SK-N-SH (cell line): ENCODE data around the gene TUBGCP2. TPM values are rescaled to one million over a fixed set of nuclear protein-coding genes. Genes with fewer than 3 reads are reported as not detected.

ENCODE experiments used
- CTCF ChIA-PET: fragments of 300-600, 350-600 bp; formaldehyde crosslinking; extraction: SDS; loops from one replicate; lab custom pipeline; 2021; lab: Yijun Ruan, JAX
- POLR2A ChIA-PET: fragments of 350-600 bp; sonication (Branson Sonifier 250); formaldehyde crosslinking; extraction: SDS; loops from one replicate; lab custom pipeline; 2020; ENCODE audit warnings: antibody characterized with exemption, inconsistent platforms; lab: Yijun Ruan, JAX
- DNase-seq: peaks from one replicate; pipeline ENCODE4 v3.0.0; 2012
- H2AFZ ChIP-seq: fragments of 200-600 bp; sonication (generic); 2 replicates; pipeline ENCODE4 v1.8.1; 2016; ENCODE audit warnings: antibody characterized with exemption, mild to moderate bottlenecking, low read depth
- H3F3A ChIP-seq: fragments of 200-600 bp; sonication (generic); replicated peaks from 2 replicates; pipeline ENCODE3; 2016; ENCODE audit warnings: antibody characterized with exemption, mild to moderate bottlenecking; ENCODE audit not compliant: insufficient read depth
- H3K27ac ChIP-seq, 2 experiments: fragments of 200-500 bp in 1 of 2; fragments of 200-600 bp in 1 of 2; sonication (Bioruptor generic) in 1 of 2; sonication (generic), shearing (Covaris generic) in 1 of 2; 2 replicates each; pipeline versions ENCODE4 v1.5.1 to v1.6.1; 2014 to 2016; ENCODE audit warnings: low read depth in 2 of 2, inconsistent platforms in 1 of 2, low read length in 1 of 2, mild to moderate bottlenecking in 1 of 2, mixed read lengths in 1 of 2
- H3K27me3 ChIP-seq: fragments of 200-600 bp; sonication (generic), shearing (Covaris generic); 2 replicates; pipeline ENCODE4 v1.6.1; 2016; ENCODE audit warnings: mixed run types; ENCODE audit not compliant: insufficient read depth
- H3K36me3 ChIP-seq, 2 experiments: fragments of 200-500 bp in 1 of 2; fragments of 200-600 bp in 1 of 2; sonication (Bioruptor generic) in 1 of 2; sonication (generic) in 1 of 2; replicated peaks in 1 of 2; 2 replicates each; pipeline versions ENCODE3 to v1.5.1; 2014 to 2016; ENCODE audit warnings: low read length in 1 of 2, mild to moderate bottlenecking in 1 of 2; ENCODE audit not compliant: insufficient read depth in 2 of 2, control insufficient read depth in 1 of 2
- H3K4me1 ChIP-seq, 2 experiments: fragments of 200-500 bp in 1 of 2; fragments of 200-600 bp in 1 of 2; sonication (Bioruptor generic) in 1 of 2; sonication (generic), shearing (Covaris generic) in 1 of 2; 2 replicates each; pipeline versions ENCODE4 v1.5.1 to v1.6.1; 2014 to 2016; ENCODE audit warnings: low read depth in 1 of 2, low read length in 1 of 2, mixed run types in 1 of 2; ENCODE audit not compliant: insufficient read depth in 2 of 2, control insufficient read depth in 1 of 2
- H3K4me2 ChIP-seq: fragments of 200-600 bp; sonication (generic), shearing (Covaris generic); 2 replicates; pipeline ENCODE4 v1.6.1; 2017; ENCODE audit warnings: mixed run types
- H3K4me3 ChIP-seq, 2 experiments: fragments of 200-500 bp in 1 of 2; fragments of 200-600 bp in 1 of 2; sonication (Bioruptor generic) in 1 of 2; sonication (generic), shearing (Covaris generic) in 1 of 2; 2 replicates each; pipeline versions ENCODE4 v1.5.1 to v1.8.1; 2014 to 2016; ENCODE audit warnings: low read depth in 2 of 2, inconsistent platforms in 1 of 2, low read length in 1 of 2, mild to moderate bottlenecking in 1 of 2, mixed read lengths in 1 of 2, moderate library complexity in 1 of 2
- H3K79me2 ChIP-seq: fragments of 200-600 bp; sonication (generic); 2 replicates; pipeline ENCODE4 v1.8.1; 2017; ENCODE audit warnings: mild to moderate bottlenecking; ENCODE audit not compliant: insufficient read depth
- H3K9ac ChIP-seq: fragments of 200-600 bp; sonication (generic); 2 replicates; pipeline ENCODE4 v1.6.1; 2017; ENCODE audit warnings: mixed run types
- H3K9me2 ChIP-seq: fragments of 200-600 bp; sonication (generic); 2 replicates; pipeline ENCODE4 v1.6.1; 2017; ENCODE audit warnings: mixed run types
- H3K9me3 ChIP-seq: fragments of 200-600 bp; sonication (generic); 2 replicates; pipeline ENCODE4 v1.6.1; 2017; ENCODE audit warnings: mixed run types, mild to moderate bottlenecking, moderate library complexity
- H4K20me1 ChIP-seq: fragments of 200-600 bp; sonication (generic); 2 replicates; pipeline ENCODE4 v1.6.1; 2017; ENCODE audit warnings: mild to moderate bottlenecking, mixed run types; ENCODE audit not compliant: insufficient read depth
- ELF1 ChIP-seq: IDR thresholded peaks from 2 replicates; pipeline ENCODE4 v1.4.0; 2012
- EZH2phosphoT487 ChIP-seq: fragments of 200-600 bp; sonication (generic); IDR thresholded peaks from 2 replicates; pipeline ENCODE4 v1.6.1; 2017; ENCODE audit warnings: low read depth, mixed run types, mild to moderate bottlenecking, antibody characterized with exemption, moderate library complexity, borderline replicate concordance
- GABPA ChIP-seq: IDR thresholded peaks from 2 replicates; pipeline ENCODE4 v1.4.0; 2012; ENCODE audit warnings: low read depth, mild to moderate bottlenecking
- MEF2A ChIP-seq: IDR thresholded peaks from 2 replicates; pipeline ENCODE4 v1.4.0; 2012; ENCODE audit warnings: low read depth, borderline replicate concordance
- MXI1 ChIP-seq: IDR thresholded peaks from 2 replicates; pipeline ENCODE4 v1.6.1; 2012; ENCODE audit warnings: mild to moderate bottlenecking, low read depth, low read length, improper control_type of control experiment
- NRF1 ChIP-seq: IDR thresholded peaks from 2 replicates; pipeline ENCODE4 v1.6.1; 2012; ENCODE audit warnings: low read depth, mild to moderate bottlenecking, low read length
- POLR2AphosphoS5 ChIP-seq: IDR thresholded peaks from 2 replicates; pipeline ENCODE4 v1.6.1; 2012; ENCODE audit warnings: low read depth, low read length
- RAD21 ChIP-seq: IDR thresholded peaks from 2 replicates; pipeline ENCODE4 v1.6.1; 2012; ENCODE audit warnings: mild to moderate bottlenecking, low read length
- RFX5 ChIP-seq: IDR thresholded peaks from 2 replicates; pipeline ENCODE4 v1.6.1; 2012; ENCODE audit warnings: mild to moderate bottlenecking, improper control_type of control experiment, low read length
- RXRA ChIP-seq: IDR thresholded peaks from 2 replicates; pipeline ENCODE4 v1.4.0; 2012; ENCODE audit warnings: low read depth, mild to moderate bottlenecking, borderline replicate concordance
- SMC3 ChIP-seq: IDR thresholded peaks from 2 replicates; pipeline ENCODE4 v1.6.1; 2012; ENCODE audit warnings: low read depth, low read length, improper control_type of control experiment
- TCF12 ChIP-seq: IDR thresholded peaks from 2 replicates; pipeline ENCODE4 v1.4.0; 2012
- TEAD4 ChIP-seq: IDR thresholded peaks from 2 replicates; pipeline ENCODE4 v1.4.0; 2012; ENCODE audit warnings: mild to moderate bottlenecking, borderline replicate concordance; ENCODE audit not compliant: insufficient read depth
- WGBS: methylation state at CpG from one replicate; pipeline ENCODE4 v1.1.6; 2017; ENCODE audit warnings: low lambda C conversion rate; 5-methylcytosine and 5-hydroxymethylcytosine counted together
- polyA plus RNA-seq, 3 experiments: library from polyadenylated mRNA; depleted of rRNA; stranded (reverse); fragments of >200 nt; gene quantifications; 2 replicates each; pipeline ENCODE4 v1.2.3, GENCODE V29; 2012
- TF ChIP-seq, protein P1 (sequence below): IDR thresholded peaks from 2 replicates; pipeline ENCODE4 v1.4.0; 2012; ENCODE audit warnings: low read depth
- TF ChIP-seq, protein P2 (sequence below): IDR thresholded peaks from 2 replicates; pipeline ENCODE4 v1.6.1; 2012; ENCODE audit warnings: mild to moderate bottlenecking, low read depth, low read length, moderate library complexity
- TF ChIP-seq, protein P3 (sequence below): fragments of 150-350 bp; IDR thresholded peaks from 2 replicates; pipeline ENCODE4 v1.6.1; 2017; ENCODE audit warnings: antibody characterized with exemption, low read length, low read depth, borderline replicate concordance
- TF ChIP-seq, protein P4 (sequence below): IDR thresholded peaks from 2 replicates; pipeline ENCODE4 v1.4.0; 2012; ENCODE audit warnings: low read depth, borderline replicate concordance

TUBGCP2 gene
- polyA plus RNA-seq, 1 of the 3 experiments (the other 2 are of a cell fraction): 49.1 TPM

DNA sequence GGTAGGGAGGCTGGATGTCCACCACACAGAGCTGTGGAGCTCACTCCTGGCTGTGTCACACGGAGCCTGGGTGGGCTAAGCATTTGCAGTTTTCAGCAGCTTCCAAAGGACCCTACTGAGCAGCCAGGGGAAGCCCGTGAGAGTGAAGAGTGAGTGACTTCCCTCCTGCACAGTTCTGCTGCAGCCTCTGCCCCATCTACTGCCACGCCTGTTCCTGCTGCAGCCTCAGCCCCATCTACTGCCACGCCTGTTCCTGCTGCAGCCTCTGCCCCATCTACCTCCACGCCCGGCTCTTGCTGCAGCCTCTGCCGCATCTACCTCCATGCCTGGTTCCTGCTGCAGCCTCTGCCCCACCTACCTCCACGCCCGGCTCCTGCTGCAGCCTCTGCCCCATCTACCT lies 44.2 kb downstream of the TUBGCP2 start:
- ChIA-PET CTCF (no interaction called here), POLR2A (interaction anchor here (0.7 to 1.5 kb wide), 2 partner anchors 16 to 981 kb away, joined by 4 to 5 read pairs; no protein-coding TSS in a partner anchor)
- Histone ChIP-seq H3K9me2 (no peaks in the 10 kb centered on the region), H3K27me3 (no peaks in the 10 kb centered on the region), H4K20me1 (no peaks in the 10 kb centered on the region), H3K9ac (no peak overlapping the region), H3F3A (peaks cover 5% of the 10 kb centered on the region), H3K4me1 (peaks cover 6 to 14% of the 10 kb centered on the region in 2 experiments; a peak in 3 of 4 replicates), H3K79me2 (no peaks in the 10 kb centered on the region), H3K4me2 (no peak overlapping the region), H3K27ac (no peak overlapping the region), H3K4me3 (no peak overlapping the region), H2AFZ (no peak overlapping the region), H3K9me3 (no peaks in the 10 kb centered on the region), H3K36me3 (no peaks in the 10 kb centered on the region)
- TF ChIP-seq POLR2AphosphoS5 (no peak), RXRA (no peak), RAD21 (no peak), GABPA (no peak), NRF1 (no peak), EZH2phosphoT487 (no peak), MEF2A (no peak), RFX5 (no peak)
- TF ChIP-seq, protein P1, sequence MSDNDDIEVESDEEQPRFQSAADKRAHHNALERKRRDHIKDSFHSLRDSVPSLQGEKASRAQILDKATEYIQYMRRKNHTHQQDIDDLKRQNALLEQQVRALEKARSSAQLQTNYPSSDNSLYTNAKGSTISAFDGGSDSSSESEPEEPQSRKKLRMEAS: no peak
- TF ChIP-seq, protein P2, sequence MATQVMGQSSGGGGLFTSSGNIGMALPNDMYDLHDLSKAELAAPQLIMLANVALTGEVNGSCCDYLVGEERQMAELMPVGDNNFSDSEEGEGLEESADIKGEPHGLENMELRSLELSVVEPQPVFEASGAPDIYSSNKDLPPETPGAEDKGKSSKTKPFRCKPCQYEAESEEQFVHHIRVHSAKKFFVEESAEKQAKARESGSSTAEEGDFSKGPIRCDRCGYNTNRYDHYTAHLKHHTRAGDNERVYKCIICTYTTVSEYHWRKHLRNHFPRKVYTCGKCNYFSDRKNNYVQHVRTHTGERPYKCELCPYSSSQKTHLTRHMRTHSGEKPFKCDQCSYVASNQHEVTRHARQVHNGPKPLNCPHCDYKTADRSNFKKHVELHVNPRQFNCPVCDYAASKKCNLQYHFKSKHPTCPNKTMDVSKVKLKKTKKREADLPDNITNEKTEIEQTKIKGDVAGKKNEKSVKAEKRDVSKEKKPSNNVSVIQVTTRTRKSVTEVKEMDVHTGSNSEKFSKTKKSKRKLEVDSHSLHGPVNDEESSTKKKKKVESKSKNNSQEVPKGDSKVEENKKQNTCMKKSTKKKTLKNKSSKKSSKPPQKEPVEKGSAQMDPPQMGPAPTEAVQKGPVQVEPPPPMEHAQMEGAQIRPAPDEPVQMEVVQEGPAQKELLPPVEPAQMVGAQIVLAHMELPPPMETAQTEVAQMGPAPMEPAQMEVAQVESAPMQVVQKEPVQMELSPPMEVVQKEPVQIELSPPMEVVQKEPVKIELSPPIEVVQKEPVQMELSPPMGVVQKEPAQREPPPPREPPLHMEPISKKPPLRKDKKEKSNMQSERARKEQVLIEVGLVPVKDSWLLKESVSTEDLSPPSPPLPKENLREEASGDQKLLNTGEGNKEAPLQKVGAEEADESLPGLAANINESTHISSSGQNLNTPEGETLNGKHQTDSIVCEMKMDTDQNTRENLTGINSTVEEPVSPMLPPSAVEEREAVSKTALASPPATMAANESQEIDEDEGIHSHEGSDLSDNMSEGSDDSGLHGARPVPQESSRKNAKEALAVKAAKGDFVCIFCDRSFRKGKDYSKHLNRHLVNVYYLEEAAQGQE: no peak
- WGBS: 66% methylated on average over 9 of the region's 9 CpGs
- no peak for DNase-seq

DNA sequence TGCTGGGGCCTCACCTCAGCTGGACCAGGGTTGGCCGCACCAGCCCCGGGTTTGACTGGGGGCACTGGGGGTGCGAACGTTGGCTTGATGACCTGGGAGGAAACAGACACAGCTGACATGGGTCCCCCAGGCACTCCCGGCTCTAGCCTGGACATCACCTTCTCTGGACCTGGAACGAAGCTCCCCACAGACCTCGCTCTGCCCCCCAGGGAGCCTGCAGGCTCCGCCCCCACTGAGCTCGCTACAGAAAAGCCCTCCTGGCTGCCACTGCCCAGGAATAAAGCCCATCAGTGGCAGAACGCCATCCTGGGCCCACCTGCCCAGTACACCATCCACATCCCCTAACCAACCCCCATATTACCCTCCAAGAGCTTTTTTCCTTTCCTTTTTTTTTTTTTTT lies 45.0 kb downstream of the TUBGCP2 start:
- ChIA-PET CTCF (no interaction called here), POLR2A (interaction anchor here (0.7 to 1.5 kb wide), 2 partner anchors 17 to 980 kb away, joined by 4 to 5 read pairs; no protein-coding TSS in a partner anchor)
- H3K79me2 ChIP-seq: no peaks in the 10 kb centered on the region
- H3K9me2 ChIP-seq: no peaks in the 10 kb centered on the region
- TF ChIP-seq, protein P3, sequence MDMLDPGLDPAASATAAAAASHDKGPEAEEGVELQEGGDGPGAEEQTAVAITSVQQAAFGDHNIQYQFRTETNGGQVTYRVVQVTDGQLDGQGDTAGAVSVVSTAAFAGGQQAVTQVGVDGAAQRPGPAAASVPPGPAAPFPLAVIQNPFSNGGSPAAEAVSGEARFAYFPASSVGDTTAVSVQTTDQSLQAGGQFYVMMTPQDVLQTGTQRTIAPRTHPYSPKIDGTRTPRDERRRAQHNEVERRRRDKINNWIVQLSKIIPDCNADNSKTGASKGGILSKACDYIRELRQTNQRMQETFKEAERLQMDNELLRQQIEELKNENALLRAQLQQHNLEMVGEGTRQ: no peak
- TF ChIP-seq ELF1 (no peak), MXI1 (no peak), SMC3 (no peak), TCF12 (no peak), TEAD4 (no peak)
- TF ChIP-seq, protein P2: no peak
- TF ChIP-seq, protein P4, sequence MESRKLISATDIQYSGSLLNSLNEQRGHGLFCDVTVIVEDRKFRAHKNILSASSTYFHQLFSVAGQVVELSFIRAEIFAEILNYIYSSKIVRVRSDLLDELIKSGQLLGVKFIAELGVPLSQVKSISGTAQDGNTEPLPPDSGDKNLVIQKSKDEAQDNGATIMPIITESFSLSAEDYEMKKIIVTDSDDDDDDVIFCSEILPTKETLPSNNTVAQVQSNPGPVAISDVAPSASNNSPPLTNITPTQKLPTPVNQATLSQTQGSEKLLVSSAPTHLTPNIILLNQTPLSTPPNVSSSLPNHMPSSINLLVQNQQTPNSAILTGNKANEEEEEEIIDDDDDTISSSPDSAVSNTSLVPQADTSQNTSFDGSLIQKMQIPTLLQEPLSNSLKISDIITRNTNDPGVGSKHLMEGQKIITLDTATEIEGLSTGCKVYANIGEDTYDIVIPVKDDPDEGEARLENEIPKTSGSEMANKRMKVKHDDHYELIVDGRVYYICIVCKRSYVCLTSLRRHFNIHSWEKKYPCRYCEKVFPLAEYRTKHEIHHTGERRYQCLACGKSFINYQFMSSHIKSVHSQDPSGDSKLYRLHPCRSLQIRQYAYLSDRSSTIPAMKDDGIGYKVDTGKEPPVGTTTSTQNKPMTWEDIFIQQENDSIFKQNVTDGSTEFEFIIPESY: no peak
- H3K4me1 ChIP-seq: peaks cover 12 to 14% of the 10 kb centered on the region in 2 experiments; a peak in 3 of 4 replicates
- H3K27ac ChIP-seq: no peak overlapping the region
- no peak overlapping the region for H3K9ac ChIP-seq
- no peak overlapping the region for H3K4me2 ChIP-seq
- no peaks in the 10 kb centered on the region for H3K27me3 ChIP-seq
- WGBS: 92% methylated on average over 5 of the region's 10 CpGs
- DNase-seq: no peak
- no peaks in the 10 kb centered on the region for H3K36me3 ChIP-seq
- no peak overlapping the region for H2AFZ ChIP-seq
- no peaks in the 10 kb centered on the region for H4K20me1 ChIP-seq
- no peak overlapping the region for H3K4me3 ChIP-seq
- peaks cover 6% of the 10 kb centered on the region for H3F3A ChIP-seq
- H3K9me3 ChIP-seq: no peaks in the 10 kb centered on the region
